ENCODE results near the gene C1QTNF12.
"Not testable (repeated sequence)": the region's sequence is repeated elsewhere in the genome, so short reads cannot be mapped to it uniquely, and the experiment has no call there.

Gene C1QTNF12

DNA sequence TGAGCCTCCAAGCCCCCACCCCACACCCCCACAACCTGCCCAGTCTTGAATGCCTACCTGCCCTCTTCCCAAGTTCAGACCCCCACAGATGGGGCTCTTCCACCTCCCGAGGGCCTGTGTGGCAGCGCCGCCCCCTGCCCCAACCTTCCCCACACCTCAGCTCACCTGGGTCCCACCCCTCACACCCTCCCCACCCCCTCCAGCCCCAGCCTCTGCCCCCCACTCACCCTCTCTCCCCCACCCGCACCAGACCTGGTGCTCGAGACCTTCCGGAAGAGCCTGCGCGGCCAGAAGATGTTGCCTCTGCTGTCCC lies 49.4 kb downstream of the C1QTNF12 start:
- no peaks in the 10 kb centered on the region for H3K4me1 ChIP-seq (ENCODE audit: insufficient read depth, poor library complexity, severe bottlenecking)
- DNase-seq (ENCODE audit: low spot score) (no peak), ATAC-seq (ENCODE audit: low read depth) (no peak)
- TF ChIP-seq, protein P1, sequence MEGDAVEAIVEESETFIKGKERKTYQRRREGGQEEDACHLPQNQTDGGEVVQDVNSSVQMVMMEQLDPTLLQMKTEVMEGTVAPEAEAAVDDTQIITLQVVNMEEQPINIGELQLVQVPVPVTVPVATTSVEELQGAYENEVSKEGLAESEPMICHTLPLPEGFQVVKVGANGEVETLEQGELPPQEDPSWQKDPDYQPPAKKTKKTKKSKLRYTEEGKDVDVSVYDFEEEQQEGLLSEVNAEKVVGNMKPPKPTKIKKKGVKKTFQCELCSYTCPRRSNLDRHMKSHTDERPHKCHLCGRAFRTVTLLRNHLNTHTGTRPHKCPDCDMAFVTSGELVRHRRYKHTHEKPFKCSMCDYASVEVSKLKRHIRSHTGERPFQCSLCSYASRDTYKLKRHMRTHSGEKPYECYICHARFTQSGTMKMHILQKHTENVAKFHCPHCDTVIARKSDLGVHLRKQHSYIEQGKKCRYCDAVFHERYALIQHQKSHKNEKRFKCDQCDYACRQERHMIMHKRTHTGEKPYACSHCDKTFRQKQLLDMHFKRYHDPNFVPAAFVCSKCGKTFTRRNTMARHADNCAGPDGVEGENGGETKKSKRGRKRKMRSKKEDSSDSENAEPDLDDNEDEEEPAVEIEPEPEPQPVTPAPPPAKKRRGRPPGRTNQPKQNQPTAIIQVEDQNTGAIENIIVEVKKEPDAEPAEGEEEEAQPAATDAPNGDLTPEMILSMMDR (IDR thresholded peaks at IDR 0.05; ENCODE audit: poor library complexity, severe bottlenecking), result no peak
- no peaks in the 10 kb centered on the region for H3K27me3 ChIP-seq (ENCODE audit: insufficient read depth, poor library complexity, severe bottlenecking)
- no peak overlapping the region for H3K27ac ChIP-seq (ENCODE audit: poor library complexity, severe bottlenecking)
- H3K36me3 ChIP-seq (ENCODE audit: low read depth), result no peaks in the 10 kb centered on the region
- no peaks in the 10 kb centered on the region for H3K9me3 ChIP-seq (ENCODE audit: severe bottlenecking)
- H3K4me3 ChIP-seq (ENCODE audit: severe bottlenecking), result no peak overlapping the region

DNA sequence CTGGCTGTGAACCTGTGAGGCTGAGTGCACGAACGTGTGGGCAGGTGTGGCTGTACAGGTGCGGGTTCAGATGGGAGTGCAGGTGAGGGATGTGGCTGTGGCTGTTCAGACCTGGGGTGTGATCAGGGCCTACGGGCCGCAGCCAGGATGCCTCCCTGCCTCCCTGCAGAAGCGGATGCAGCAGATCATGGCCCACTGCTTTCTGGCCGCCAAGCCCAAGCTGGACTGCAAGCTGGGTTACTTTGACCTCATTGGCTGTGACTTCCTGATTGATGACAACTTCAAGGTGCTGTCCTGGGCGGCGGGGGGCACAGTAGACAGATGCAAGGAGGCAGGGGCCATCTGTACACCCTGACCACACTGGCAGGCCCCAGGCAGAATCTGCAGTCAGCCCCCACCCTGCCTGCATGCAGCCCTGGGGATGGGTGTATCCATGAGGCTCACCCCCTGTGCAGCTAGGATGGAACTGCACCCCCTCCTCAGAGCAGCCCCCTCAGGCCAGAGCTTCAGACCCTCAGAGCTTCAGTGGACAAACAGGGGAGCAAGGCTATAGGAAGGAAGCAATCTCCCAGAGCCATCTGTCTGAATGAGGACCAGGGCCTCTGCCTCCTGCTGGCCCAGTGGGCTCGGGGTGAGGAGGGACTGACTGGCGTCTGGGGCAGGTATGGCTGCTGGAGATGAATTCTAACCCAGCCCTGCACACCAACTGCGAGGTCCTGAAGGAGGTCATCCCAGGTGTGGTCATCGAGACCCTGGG lies 49.9 kb downstream of the C1QTNF12 start:
- DNase-seq (ENCODE audit: low spot score) (peak; percentile 55), ATAC-seq (ENCODE audit: low read depth) (no peak)
- H3K4me3 ChIP-seq (ENCODE audit: severe bottlenecking), result no peak overlapping the region
- TF ChIP-seq, protein P1 (IDR thresholded peaks at IDR 0.05; ENCODE audit: poor library complexity, severe bottlenecking), result no peak
- no peaks in the 10 kb centered on the region for H3K36me3 ChIP-seq (ENCODE audit: low read depth)
- no peaks in the 10 kb centered on the region for H3K4me1 ChIP-seq (ENCODE audit: insufficient read depth, poor library complexity, severe bottlenecking)
- H3K9me3 ChIP-seq (ENCODE audit: severe bottlenecking), result no peaks in the 10 kb centered on the region
- no peaks in the 10 kb centered on the region for H3K27me3 ChIP-seq (ENCODE audit: insufficient read depth, poor library complexity, severe bottlenecking)
- H3K27ac ChIP-seq (ENCODE audit: poor library complexity, severe bottlenecking), result no peak overlapping the region

DNA sequence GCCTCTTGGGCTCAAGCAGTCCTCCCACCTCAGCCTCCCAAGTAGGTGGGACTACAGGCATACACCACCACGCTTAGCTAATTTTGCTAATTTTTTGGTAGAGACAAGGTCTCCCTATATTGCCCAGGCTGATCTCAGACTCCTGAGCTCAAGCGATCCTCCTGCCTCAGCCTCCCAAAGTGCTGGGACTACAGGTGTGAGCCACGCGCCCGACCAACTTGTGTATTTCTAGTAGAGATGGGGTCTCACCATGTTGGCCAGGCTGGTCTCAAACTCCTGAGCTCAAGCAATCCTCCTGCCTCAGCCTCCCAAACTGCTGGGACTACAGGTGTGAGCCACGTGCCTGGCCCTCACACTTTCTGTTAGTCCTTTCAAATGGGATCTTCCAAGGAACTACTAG lies 50.8 kb downstream of the C1QTNF12 start:
- not testable (repeated sequence) for H3K27me3 ChIP-seq (ENCODE audit: insufficient read depth, poor library complexity, severe bottlenecking); ATAC-seq (ENCODE audit: low read depth); DNase-seq (ENCODE audit: low spot score); H3K9me3 ChIP-seq (ENCODE audit: severe bottlenecking); H3K36me3 ChIP-seq (ENCODE audit: low read depth); H3K27ac ChIP-seq (ENCODE audit: poor library complexity, severe bottlenecking); H3K4me3 ChIP-seq (ENCODE audit: severe bottlenecking); H3K4me1 ChIP-seq (ENCODE audit: insufficient read depth, poor library complexity, severe bottlenecking)

DNA sequence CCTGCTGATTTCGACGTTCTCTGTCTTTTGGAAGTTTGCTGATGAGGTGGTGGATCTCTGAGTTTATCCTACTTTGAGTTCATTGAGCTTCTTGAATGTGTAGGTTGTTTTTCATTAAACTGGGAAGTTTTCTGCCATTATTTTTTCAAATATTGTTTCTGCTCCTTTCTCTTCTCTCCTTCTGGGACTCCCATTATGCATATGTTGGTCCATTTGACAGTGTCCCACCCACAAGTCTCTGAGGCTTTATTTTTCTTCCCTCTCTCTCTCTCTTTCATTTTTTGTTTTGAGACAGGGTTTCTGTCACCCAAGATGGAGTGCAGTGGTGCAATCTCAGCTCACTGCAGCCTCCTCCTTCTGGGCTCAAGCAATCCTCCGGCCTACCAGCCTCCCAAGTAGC lies 51.8 kb downstream of the C1QTNF12 start:
- TF ChIP-seq, protein P1 (IDR thresholded peaks at IDR 0.05; ENCODE audit: poor library complexity, severe bottlenecking), result no peak
- ATAC-seq (ENCODE audit: low read depth) (no peak), DNase-seq (ENCODE audit: low spot score) (no peak)
- H3K4me3 ChIP-seq (ENCODE audit: severe bottlenecking), result no peak overlapping the region
- H3K36me3 ChIP-seq (ENCODE audit: low read depth), result no peaks in the 10 kb centered on the region
- H3K27ac ChIP-seq (ENCODE audit: poor library complexity, severe bottlenecking), result no peak overlapping the region
- no peaks in the 10 kb centered on the region for H3K4me1 ChIP-seq (ENCODE audit: insufficient read depth, poor library complexity, severe bottlenecking)
- no peaks in the 10 kb centered on the region for H3K9me3 ChIP-seq (ENCODE audit: severe bottlenecking)
- no peaks in the 10 kb centered on the region for H3K27me3 ChIP-seq (ENCODE audit: insufficient read depth, poor library complexity, severe bottlenecking)
